HCT116 (cell line): ENCODE results near the gene NTN5. TPM values are rescaled to one million over a fixed set of nuclear protein-coding genes. Genes with fewer than 3 reads are reported as not detected.

ENCODE experiments used
- ATAC-seq: fragments of 200-7000 bp; cut with Tn5 transposase; 2 replicates; pipeline ENCODE4 v1.9.1; 2020; ENCODE audit warnings: mild to moderate bottlenecking, moderate library complexity
- BruUV-seq: library from RNA; stranded (reverse); fragments of 400-500 nt; replicated peaks from 2 replicates; lab custom pipeline; 2021; lab: Mats Ljungman, UMichigan
- CTCF ChIA-PET: fragments of 300-600 bp; sonication (Branson Sonifier 250); formaldehyde crosslinking; loops from one replicate; lab custom pipeline; 2021; ENCODE audit warnings: antibody characterized with exemption; lab: Charles Lee
- POLR2A ChIA-PET: fragments of 300-600, 350-600 bp; sonication (Branson Sonifier 250); formaldehyde crosslinking; loops from one replicate; lab custom pipeline; 2021; ENCODE audit warnings: antibody characterized with exemption; lab: Charles Lee
- RAD21 ChIA-PET, 2 experiments: fragments of 300-600 bp; sonication (Branson Sonifier 250); formaldehyde crosslinking; loops; one replicate each; lab custom pipeline; 2023; ENCODE audit warnings: low total read pairs in 2 of 2; ENCODE audit not compliant: uncharacterized antibody in 2 of 2, unreplicated experiment in 2 of 2, low non-redundant PET in 1 of 2; lab: Charles Lee
- DNase-seq: peaks from one replicate; pipeline ENCODE4 v3.0.0-alpha.2; 2010; ENCODE audit warnings: low read depth, low spot score
- H2AFZ ChIP-seq: fragments of 200-600 bp; shearing (Covaris generic), sonication (generic); 2 replicates; pipeline ENCODE4 v1.6.1; 2017; ENCODE audit warnings: low read depth, mixed run types, mixed read lengths, antibody characterized with exemption, low read length; ENCODE audit not compliant: poor library complexity, severe bottlenecking
- H3K27ac ChIP-seq: 2 replicates; pipeline ENCODE4 v1.5.1; 2012; ENCODE audit warnings: low read depth, low read length
- H3K27me3 ChIP-seq: fragments of 200-600 bp; sonication (generic); 2 replicates; pipeline ENCODE4 v1.6.1; 2016; ENCODE audit warnings: mixed run types, low read length, mixed read lengths; ENCODE audit not compliant: insufficient read depth
- H3K36me3 ChIP-seq, 2 experiments: fragments of 200-500 bp in 1 of 2; fragments of 200-600 bp in 1 of 2; sonication (Bioruptor generic) in 1 of 2; sonication (generic) in 1 of 2; 2 replicates each; pipeline versions ENCODE4 v1.5.1 to v1.6.1; 2014 to 2016; ENCODE audit warnings: low read length in 2 of 2, inconsistent platforms in 1 of 2, mixed read lengths in 1 of 2, mixed run types in 1 of 2; ENCODE audit not compliant: insufficient read depth in 2 of 2, control insufficient read depth in 1 of 2
- H3K4me1 ChIP-seq, 2 experiments: fragments of 200-600 bp in 1 of 2; sonication (generic) in 1 of 2; 2 replicates each; pipeline versions ENCODE4 v1.5.1 to v1.6.1; 2012 to 2017; ENCODE audit warnings: low read length in 2 of 2, inconsistent platforms in 1 of 2, mild to moderate bottlenecking in 1 of 2, mixed read lengths in 1 of 2, mixed run types in 1 of 2, moderate library complexity in 1 of 2; ENCODE audit not compliant: insufficient read depth in 2 of 2, control insufficient read depth in 1 of 2
- H3K4me2 ChIP-seq: fragments of 200-600 bp; sonication (generic); 2 replicates; pipeline ENCODE4 v1.6.1; 2017; ENCODE audit warnings: mixed run types, low read length, mixed read lengths
- H3K4me3 ChIP-seq, 2 experiments: fragments of 200-600 bp in 1 of 2; sonication (generic) in 1 of 2; replicated peaks in 1 of 2; 2 replicates each; pipeline ENCODE4 v1.5.1; 2011 to 2016; ENCODE audit warnings: low read length in 2 of 2, control low read depth in 1 of 2, low read depth in 1 of 2, mild to moderate bottlenecking in 1 of 2, mixed read lengths in 1 of 2, mixed run types in 1 of 2
- H3K79me2 ChIP-seq: fragments of 200-600 bp; sonication (generic); 2 replicates; pipeline ENCODE4 v1.6.1; 2017; ENCODE audit warnings: mild to moderate bottlenecking, mixed run types, low read length, moderate library complexity, mixed read lengths; ENCODE audit not compliant: insufficient read depth
- H3K9ac ChIP-seq: fragments of 200-600 bp; sonication (generic); 2 replicates; pipeline ENCODE4 v1.6.1; 2016; ENCODE audit warnings: low read length, mixed read lengths
- H3K9me2 ChIP-seq: fragments of 200-600 bp; sonication (generic), shearing (Covaris generic); 2 replicates; pipeline ENCODE4 v1.6.1; 2017; ENCODE audit warnings: mixed run types, mild to moderate bottlenecking, moderate library complexity; ENCODE audit not compliant: insufficient read depth
- H3K9me3 ChIP-seq, 2 experiments: fragments of 200-500 bp in 1 of 2; fragments of 200-600 bp in 1 of 2; sonication (Bioruptor generic) in 1 of 2; sonication (generic) in 1 of 2; 2 replicates each; pipeline ENCODE4 v1.6.1; 2014 to 2017; ENCODE audit warnings: low read length in 2 of 2, mixed read lengths in 2 of 2, inconsistent platforms in 1 of 2, low read depth in 1 of 2, mild to moderate bottlenecking in 1 of 2, mixed run types in 1 of 2, moderate library complexity in 1 of 2; ENCODE audit not compliant: control insufficient read depth in 1 of 2, insufficient read depth in 1 of 2
- H4K20me1 ChIP-seq: fragments of 200-600 bp; sonication (generic), shearing (Covaris generic); 2 replicates; pipeline ENCODE4 v1.6.1; 2017; ENCODE audit warnings: mixed run types, mild to moderate bottlenecking, moderate library complexity; ENCODE audit not compliant: insufficient read depth
- CEBPB ChIP-seq: IDR thresholded peaks from 2 replicates; pipeline ENCODE4 v1.6.1; 2012; ENCODE audit warnings: low read depth
- EGR1 ChIP-seq: IDR thresholded peaks from 2 replicates; pipeline ENCODE4 v1.6.1; 2012; ENCODE audit warnings: low read depth
- EZH2 ChIP-seq: fragments of 200-600 bp; sonication (generic); IDR thresholded peaks from 2 replicates; pipeline ENCODE4 v1.6.1; 2017; ENCODE audit warnings: antibody characterized with exemption, mixed run types
- POLR2A ChIP-seq: IDR thresholded peaks from 2 replicates; pipeline ENCODE4 v1.7.0; 2011; ENCODE audit warnings: borderline replicate concordance; ENCODE audit not compliant: insufficient read depth, insufficient read length; ENCODE audit errors: extremely low read depth
- POLR2AphosphoS5 ChIP-seq: IDR thresholded peaks from 2 replicates; pipeline ENCODE4 v1.6.1; 2011; ENCODE audit warnings: mild to moderate bottlenecking, low read depth, low read length, moderate library complexity
- SRF ChIP-seq: IDR thresholded peaks from 2 replicates; pipeline ENCODE4 v1.6.1; 2012; ENCODE audit warnings: low read depth
- intact Hi-C: fragments of 100-400 bp; cut with micrococcal nuclease; formaldehyde crosslinking; loops from 2 replicates; pipeline ENCODE4 v1.10.0; 2022
- total RNA-seq: library from RNA; stranded (reverse); gene quantifications from one replicate; pipeline ENCODE4 v1.2.1, GENCODE V29; 2021; ENCODE audit not compliant: unreplicated experiment
- TF ChIP-seq, protein P1 (sequence below): IDR thresholded peaks from 2 replicates; pipeline ENCODE4 v1.6.1; 2012

NTN5 gene
- total RNA-seq, 1 experiment from 2014 or later, result 3.1 TPM

DNA sequence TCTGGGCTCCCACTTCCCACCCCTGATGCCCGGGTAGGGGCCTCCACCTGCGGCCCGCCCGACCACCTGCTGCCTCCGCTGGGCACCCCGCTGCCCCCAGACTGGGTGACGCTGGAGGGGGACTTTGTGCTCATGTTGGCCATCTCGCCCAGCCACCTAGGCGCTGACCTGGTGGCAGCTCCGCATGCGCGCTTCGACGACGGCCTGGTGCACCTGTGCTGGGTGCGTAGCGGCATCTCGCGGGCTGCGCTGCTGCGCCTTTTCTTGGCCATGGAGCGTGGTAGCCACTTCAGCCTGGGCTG lies 43.6 kb downstream of the NTN5 start (continued):
- TF ChIP-seq, protein P1, sequence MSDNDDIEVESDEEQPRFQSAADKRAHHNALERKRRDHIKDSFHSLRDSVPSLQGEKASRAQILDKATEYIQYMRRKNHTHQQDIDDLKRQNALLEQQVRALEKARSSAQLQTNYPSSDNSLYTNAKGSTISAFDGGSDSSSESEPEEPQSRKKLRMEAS, result no peak
- TF ChIP-seq CEBPB, result no peak

GRCh38 chr19:48628486-48629296 lies 44.1 kb downstream of the NTN5 start:
- ATAC-seq (no peak), DNase-seq (no peak)
- H4K20me1 ChIP-seq, result no peaks in the 10 kb centered on the region
- H3K4me2 ChIP-seq, result no peak overlapping the region
- BruUV-seq, result no TSS peak
- H3K79me2 ChIP-seq, result peaks cover 18% of the 10 kb centered on the region; the same call in 1 of the 2 replicates
- no peaks in the 10 kb centered on the region for H3K27me3 ChIP-seq
- intact Hi-C loops, result no loop called here
- no peak overlapping the region for H3K4me3 ChIP-seq
- 0 out of 2 replicates have a peak overlapping the region, but pooled peaks have one; percentile 5 for H3K9ac ChIP-seq
- peaks cover 2 to 13% of the 10 kb centered on the region in 2 experiments; a peak in 1 of 4 replicates for H3K36me3 ChIP-seq
- ChIA-PET POLR2A (interaction anchor here (1.6 to 1.8 kb wide), 3 partner anchors 9 to 12 kb away, joined by 8 to 22 read pairs (median 9); partner anchors contain the start of genes RPL18 and SPHK2), RAD21 (no interaction called here), CTCF (interaction anchor here (1.2 kb wide), 1 partner anchor 9 kb away, joined by 3 read pairs; the partner anchor contains the start of genes RPL18 and SPHK2)
- H2AFZ ChIP-seq, result no peak overlapping the region
- H3K4me1 ChIP-seq, result peaks cover 41 to 56% of the 10 kb centered on the region in 2 experiments
- TF ChIP-seq POLR2A, result no peak
- no peak for TF ChIP-seq EZH2
- no peak for TF ChIP-seq EGR1
- no peaks in the 10 kb centered on the region for H3K9me3 ChIP-seq
- no peaks in the 10 kb centered on the region for H3K9me2 ChIP-seq
- peak overlapping the region; percentile 57; the same call in 1 of the 2 replicates for H3K27ac ChIP-seq

- ATAC-seq, result no peak
Measured at GRCh38 chr19:48627865-48628314, 44.9 kb downstream of the NTN5 start.

More at GRCh38 chr19:48627865-48628314, 44.9 kb downstream of the NTN5 start:
- ChIA-PET RAD21 (no interaction called here), CTCF (interaction anchor here (1.2 kb wide), 1 partner anchor 9 kb away, joined by 3 read pairs; the partner anchor contains the start of genes RPL18 and SPHK2), POLR2A (interaction anchor here (1.8 kb wide), 1 partner anchor 8 kb away, joined by 8 read pairs; the partner anchor contains the start of gene SPHK2)
- intact Hi-C loops, result no loop called here
- Histone ChIP-seq H4K20me1 (no peaks in the 10 kb centered on the region), H3K4me2 (no peak overlapping the region; the same call in 1 of the 2 replicates), H2AFZ (no peak overlapping the region), H3K4me3 (no peak overlapping the region), H3K79me2 (peaks cover 12% of the 10 kb centered on the region; the same call in 1 of the 2 replicates), H3K36me3 (peaks cover 2 to 13% of the 10 kb centered on the region in 2 experiments; a peak in 1 of 4 replicates), H3K27ac (peak overlapping the region; percentile 57), H3K4me1 (peaks cover 37 to 54% of the 10 kb centered on the region in 2 experiments), H3K9me2 (no peaks in the 10 kb centered on the region), H3K27me3 (no peaks in the 10 kb centered on the region), H3K9me3 (no peaks in the 10 kb centered on the region), H3K9ac (no peak overlapping the region)
- no peak for DNase-seq
- no TSS peak for BruUV-seq
- TF ChIP-seq SRF, result no peak
- 0 out of 2 replicates have a peak, but pooled peaks have one; percentile 27 for TF ChIP-seq POLR2AphosphoS5
